GM10266 (cell line): ENCODE data around the gene VSTM2B.

Experiments
- DNase-seq: peaks from one replicate; pipeline ENCODE4 v3.0.0; 2012; ENCODE audit errors: extremely low spot score
- TF ChIP-seq, protein P1 (sequence below): IDR thresholded peaks from 2 replicates; pipeline ENCODE4 v1.5.1; 2012; ENCODE audit warnings: mild to moderate bottlenecking, low read depth; ENCODE audit not compliant: control insufficient read depth, insufficient read depth; ENCODE audit errors: missing control alignments

Gene VSTM2B

GRCh38 chr19:29603308-29603707 lies 77.5 kb downstream of the VSTM2B start:
- TF ChIP-seq, protein P1, sequence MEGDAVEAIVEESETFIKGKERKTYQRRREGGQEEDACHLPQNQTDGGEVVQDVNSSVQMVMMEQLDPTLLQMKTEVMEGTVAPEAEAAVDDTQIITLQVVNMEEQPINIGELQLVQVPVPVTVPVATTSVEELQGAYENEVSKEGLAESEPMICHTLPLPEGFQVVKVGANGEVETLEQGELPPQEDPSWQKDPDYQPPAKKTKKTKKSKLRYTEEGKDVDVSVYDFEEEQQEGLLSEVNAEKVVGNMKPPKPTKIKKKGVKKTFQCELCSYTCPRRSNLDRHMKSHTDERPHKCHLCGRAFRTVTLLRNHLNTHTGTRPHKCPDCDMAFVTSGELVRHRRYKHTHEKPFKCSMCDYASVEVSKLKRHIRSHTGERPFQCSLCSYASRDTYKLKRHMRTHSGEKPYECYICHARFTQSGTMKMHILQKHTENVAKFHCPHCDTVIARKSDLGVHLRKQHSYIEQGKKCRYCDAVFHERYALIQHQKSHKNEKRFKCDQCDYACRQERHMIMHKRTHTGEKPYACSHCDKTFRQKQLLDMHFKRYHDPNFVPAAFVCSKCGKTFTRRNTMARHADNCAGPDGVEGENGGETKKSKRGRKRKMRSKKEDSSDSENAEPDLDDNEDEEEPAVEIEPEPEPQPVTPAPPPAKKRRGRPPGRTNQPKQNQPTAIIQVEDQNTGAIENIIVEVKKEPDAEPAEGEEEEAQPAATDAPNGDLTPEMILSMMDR: no peak
- DNase-seq: no peak

GRCh38 chr19:29605653-29606419 lies 80.0 kb downstream of the VSTM2B start, which contains the start of gene POP4:
Gene POP4, plus strand, starts transcription at chr19:29606283. Its CDS starts 36 bp downstream, at chr19:29606319.
- TF ChIP-seq, protein P1: no peak
- peak; percentile 96 for DNase-seq

- no peak for DNase-seq
- TF ChIP-seq, protein P1: no peak
These were observed 80.6 kb downstream of the VSTM2B start for GRCh38 chr19:29606420-29606747.

DNA sequence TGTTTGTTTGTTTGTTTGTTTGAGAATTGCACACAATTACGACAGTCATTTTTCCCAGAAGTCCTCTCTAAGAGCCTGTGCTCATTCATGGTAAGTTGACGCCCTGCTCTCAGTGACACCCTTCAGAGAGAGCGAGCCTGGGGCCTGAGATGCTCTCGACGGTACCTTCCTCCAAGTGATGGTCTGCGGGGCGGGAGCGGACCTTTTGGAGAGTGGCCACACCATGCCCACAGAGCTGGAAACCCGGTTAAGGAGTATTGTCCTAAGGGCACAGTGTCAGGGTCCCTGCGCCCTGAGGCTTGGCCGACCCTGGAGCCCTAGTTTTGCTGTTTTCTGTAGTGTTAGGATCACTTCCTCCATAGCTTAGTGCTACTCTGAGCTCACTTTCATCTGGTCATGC lies 83.8 kb downstream of the VSTM2B start:
- no peak for DNase-seq
- TF ChIP-seq, protein P1: no peak

DNA sequence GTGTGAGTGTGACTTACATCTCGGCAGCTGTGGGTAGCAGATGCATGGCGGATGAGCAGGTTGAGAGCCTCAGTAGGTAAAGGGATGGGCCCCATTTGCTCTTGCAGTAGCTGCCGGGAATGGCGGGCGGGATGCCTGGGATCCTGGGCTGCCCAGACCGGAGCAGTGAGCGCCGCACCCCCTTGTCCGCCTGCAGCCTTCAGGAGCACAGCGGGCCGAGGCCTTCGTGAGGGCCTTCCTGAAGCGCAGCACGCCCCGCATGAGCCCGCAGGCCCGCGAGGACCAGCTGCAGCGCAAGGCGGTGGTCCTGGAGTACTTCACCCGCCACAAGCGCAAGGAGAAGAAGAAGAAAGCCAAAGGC lies 84.4 kb downstream of the VSTM2B start:
- no peak for DNase-seq
- TF ChIP-seq, protein P1: peak; percentile 11

DNA sequence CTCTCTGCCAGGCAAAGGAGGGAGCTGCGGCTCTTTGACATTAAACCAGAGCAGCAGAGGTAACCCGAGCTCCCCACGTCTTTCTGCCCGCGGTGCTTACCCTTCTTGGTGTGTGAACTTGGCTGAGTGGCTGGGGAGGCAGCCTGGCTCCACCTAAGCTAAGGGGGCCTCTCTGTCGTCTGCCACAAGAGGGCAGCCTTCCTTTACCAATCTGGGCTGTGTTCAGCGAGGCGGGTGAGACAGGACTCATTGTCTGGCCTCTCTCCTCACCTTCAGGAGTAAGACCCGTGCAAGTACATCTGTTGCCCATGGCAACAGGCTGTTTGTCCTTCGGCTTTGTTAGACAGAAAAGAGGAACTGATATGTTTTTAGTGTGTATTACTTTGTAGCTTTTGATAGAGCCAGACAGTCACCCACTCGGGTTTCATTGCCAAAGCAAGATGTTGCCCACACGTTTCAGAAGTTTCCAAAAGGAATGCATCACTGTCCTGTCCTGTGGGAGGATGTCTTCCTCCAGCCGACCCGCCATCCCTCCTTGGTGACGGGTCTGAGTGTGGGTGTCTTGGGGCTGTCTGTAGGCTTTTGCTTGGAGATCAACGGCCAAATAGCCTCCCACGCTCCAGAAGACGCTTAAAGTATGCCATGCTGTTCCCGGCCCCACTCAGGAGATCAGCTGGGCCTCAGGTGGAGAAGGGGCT lies 84.9 kb downstream of the VSTM2B start:
- DNase-seq: peak; percentile 89
- TF ChIP-seq, protein P1: peak; percentile 93

- DNase-seq: no peak
- TF ChIP-seq, protein P1: no peak
These were observed 86.3 kb downstream of the VSTM2B start for GRCh38 chr19:29612121-29612520.
